NCI-H187 treated with DMSO at 0.1 percent for 48 hours (cell line): ENCODE results near the gene CSNK2A3.
"Not testable (repeated sequence)": the region's sequence is repeated elsewhere in the genome, so short reads cannot be mapped to it uniquely, and the experiment has no call there.

Experiments used
- DNase-seq: peaks from one replicate; lab custom pipeline; 2025; lab: John Stamatoyannopoulos, UW

Gene CSNK2A3

GRCh38 chr11:11379661-11380060 lies 26.6 kb upstream of the CSNK2A3 start:
- DNase-seq: no peak

GRCh38 chr11:11378184-11378940 lies 25.3 kb upstream of the CSNK2A3 start:
- no peak for DNase-seq

GRCh38 chr11:11374358-11375148 lies 21.5 kb upstream of the CSNK2A3 start:
- DNase-seq: no peak

- no peak for DNase-seq
Observed at GRCh38 chr11:11373934-11374333, 20.9 kb upstream of the CSNK2A3 start.

GRCh38 chr11:11372461-11372860 lies 19.4 kb upstream of the CSNK2A3 start:
- DNase-seq: no peak

GRCh38 chr11:11370962-11371303 lies 17.9 kb upstream of the CSNK2A3 start:
- no peak for DNase-seq

GRCh38 chr11:11370255-11370961 lies 17.4 kb upstream of the CSNK2A3 start:
- no peak for DNase-seq

GRCh38 chr11:11366793-11367192 lies 13.7 kb upstream of the CSNK2A3 start:
- no peak for DNase-seq

- DNase-seq: no peak
Observed at GRCh38 chr11:11363674-11364073, 10.6 kb upstream of the CSNK2A3 start.

- no peak for DNase-seq
Observed at GRCh38 chr11:11359611-11360010, 6.6 kb upstream of the CSNK2A3 start.

GRCh38 chr11:11356842-11357241 lies 3.8 kb upstream of the CSNK2A3 start:
- no peak for DNase-seq

- not testable (repeated sequence) for DNase-seq
Observed at GRCh38 chr11:11351851-11352250, 1.2 kb downstream of the CSNK2A3 start.

GRCh38 chr11:11351042-11351586 lies 1.9 kb downstream of the CSNK2A3 start:
- no peak for DNase-seq

- DNase-seq: no peak
Observed at GRCh38 chr11:11349870-11350337, 3.1 kb downstream of the CSNK2A3 start.

- DNase-seq: no peak
Observed at GRCh38 chr11:11349106-11349825, 3.8 kb downstream of the CSNK2A3 start.

- no peak for DNase-seq
Observed at GRCh38 chr11:11348303-11348702, 4.7 kb downstream of the CSNK2A3 start.

GRCh38 chr11:11347592-11347991 lies 5.5 kb downstream of the CSNK2A3 start:
- no peak for DNase-seq

- peak; percentile 42 for DNase-seq
Observed at GRCh38 chr11:11346303-11346702, 6.7 kb downstream of the CSNK2A3 start.

- DNase-seq: no peak
Observed at GRCh38 chr11:11345099-11345498, 8.0 kb downstream of the CSNK2A3 start.

- no peak for DNase-seq
Observed at GRCh38 chr11:11344045-11344444, 9.0 kb downstream of the CSNK2A3 start.

GRCh38 chr11:11338304-11338703 lies 14.7 kb downstream of the CSNK2A3 start:
- no peak for DNase-seq

GRCh38 chr11:11336664-11337063 lies 16.4 kb downstream of the CSNK2A3 start:
- no peak for DNase-seq
